Occipital lobe (tissue), 2 donors: ENCODE results near the gene ITGB1BP1. TPM values are rescaled to one million over a fixed set of nuclear protein-coding genes. Genes with fewer than 3 reads are reported as not detected.

Experiments
- DNase-seq: peaks from one replicate; lab custom pipeline; 2025; lab: John Stamatoyannopoulos, UW
- total RNA-seq: library from RNA; depleted of rRNA; stranded (reverse); fragments of >200 nt; gene quantifications from one replicate; pipeline ENCODE4 v1.2.3, GENCODE V29; 2014

The ITGB1BP1 gene
- total RNA-seq, 1 donor from 2014 or later: 60.7 TPM

GRCh38 chr2:9378433-9379390, 44.6 kb downstream of the ITGB1BP1 start:
- no peak for DNase-seq

GRCh38 chr2:9377461-9378097, 45.7 kb downstream of the ITGB1BP1 start:
- no peak for DNase-seq

- no peak for DNase-seq
Measured at GRCh38 chr2:9375857-9376428, 47.4 kb downstream of the ITGB1BP1 start.

DNA sequence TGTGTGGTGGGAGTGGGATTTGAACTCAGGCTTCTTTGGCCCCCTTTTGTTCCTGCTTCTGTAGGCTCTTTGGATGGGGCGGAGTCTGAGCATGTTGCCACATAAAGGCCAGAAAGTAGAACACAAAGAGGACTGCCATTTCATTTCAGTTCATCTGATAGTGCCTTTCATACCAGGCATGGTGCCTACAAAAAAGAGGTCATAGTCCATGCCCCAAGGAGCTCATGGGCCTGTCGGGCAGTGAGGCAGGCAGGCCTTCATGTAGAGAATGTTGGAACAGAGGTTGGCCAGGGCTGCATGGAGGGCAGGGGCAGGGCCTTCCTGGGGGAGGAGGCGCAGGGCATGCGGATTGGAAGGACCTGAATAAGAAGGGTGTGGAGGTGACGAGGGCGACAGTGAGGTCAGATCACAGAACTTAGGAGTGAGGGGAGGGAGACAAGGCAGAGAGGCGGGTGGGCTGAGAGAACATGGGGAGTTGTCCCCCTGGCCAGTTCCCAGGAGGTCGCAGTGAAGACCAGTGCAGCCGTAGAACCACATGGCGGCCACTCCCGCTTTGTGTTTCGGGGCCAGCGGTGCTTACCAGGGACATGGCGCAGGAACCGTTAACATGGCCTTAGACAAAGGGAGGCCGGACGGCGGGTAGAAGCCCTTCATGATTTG, 49.1 kb downstream of the ITGB1BP1 start:
- no peak for DNase-seq

- no peak for DNase-seq
Measured at GRCh38 chr2:9373476-9373875, 49.9 kb downstream of the ITGB1BP1 start.

DNA sequence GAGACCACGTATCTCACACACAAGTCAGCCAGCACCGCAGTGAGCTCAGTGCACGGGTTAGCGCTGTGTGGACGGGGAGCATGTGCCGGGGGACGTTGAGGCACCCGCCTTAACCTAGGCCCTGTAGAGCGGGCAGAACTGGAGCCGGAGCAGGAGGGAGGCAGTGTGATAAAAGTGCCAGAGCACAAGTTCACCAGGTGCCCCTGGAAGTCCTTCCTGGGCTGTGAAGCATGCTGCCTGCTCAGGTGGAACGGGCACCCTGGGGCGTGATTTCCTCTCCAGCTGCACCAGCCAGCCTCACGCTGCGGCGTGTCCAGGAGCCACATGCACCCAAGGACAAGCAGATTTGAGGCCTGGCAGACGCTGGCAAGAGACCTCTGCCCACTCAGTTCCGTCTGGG, 50.3 kb downstream of the ITGB1BP1 start:
- DNase-seq: no peak

DNA sequence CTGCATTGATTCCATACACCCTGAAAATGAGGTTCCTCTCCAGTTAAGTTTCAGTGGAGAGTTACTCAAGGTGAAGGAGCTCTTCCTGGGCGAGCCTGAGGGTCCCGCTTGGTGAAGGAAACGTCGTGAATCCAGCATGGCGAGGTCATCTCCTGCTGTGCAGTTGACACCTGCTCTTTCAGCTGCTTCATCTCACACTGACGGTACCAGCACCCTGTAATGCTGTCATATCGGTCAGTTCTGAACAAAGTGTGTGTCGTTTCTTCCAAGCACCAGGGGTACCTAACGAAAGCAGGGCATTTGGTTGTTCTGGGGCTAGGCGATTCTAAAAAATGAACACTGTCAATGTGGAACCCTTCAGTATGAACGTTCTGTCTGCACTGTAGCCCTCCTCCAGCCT, 52.6 kb downstream of the ITGB1BP1 start:
- no peak for DNase-seq

DNA sequence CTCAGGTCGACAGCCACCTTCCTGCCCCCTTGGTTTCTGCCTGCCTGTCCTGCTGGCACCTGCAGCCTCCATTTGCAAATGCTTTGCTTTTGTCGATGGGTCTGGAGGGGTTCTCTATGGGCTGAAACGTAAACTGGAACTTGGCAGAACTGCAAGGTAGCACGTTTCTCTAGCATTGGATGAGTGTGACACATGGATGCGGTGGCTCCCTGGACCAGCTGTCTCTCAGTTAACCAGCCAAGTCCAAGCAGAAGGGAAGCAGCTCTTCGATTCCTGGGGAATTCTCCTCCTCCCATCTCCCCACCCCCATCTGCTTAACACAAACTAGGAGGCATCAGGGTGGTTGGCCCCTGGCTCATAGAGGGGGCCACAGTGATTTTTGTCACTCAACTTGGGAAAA, 57.3 kb downstream of the ITGB1BP1 start:
- DNase-seq: no peak

GRCh38 chr2:9365498-9366019, 57.8 kb downstream of the ITGB1BP1 start:
- DNase-seq: no peak

- DNase-seq: no peak
Measured at GRCh38 chr2:9364791-9365497, 58.4 kb downstream of the ITGB1BP1 start.

- DNase-seq: no peak
Measured at GRCh38 chr2:9364373-9364772, 59.0 kb downstream of the ITGB1BP1 start.

GRCh38 chr2:9360701-9361100, 62.6 kb downstream of the ITGB1BP1 start:
- DNase-seq: no peak

DNA sequence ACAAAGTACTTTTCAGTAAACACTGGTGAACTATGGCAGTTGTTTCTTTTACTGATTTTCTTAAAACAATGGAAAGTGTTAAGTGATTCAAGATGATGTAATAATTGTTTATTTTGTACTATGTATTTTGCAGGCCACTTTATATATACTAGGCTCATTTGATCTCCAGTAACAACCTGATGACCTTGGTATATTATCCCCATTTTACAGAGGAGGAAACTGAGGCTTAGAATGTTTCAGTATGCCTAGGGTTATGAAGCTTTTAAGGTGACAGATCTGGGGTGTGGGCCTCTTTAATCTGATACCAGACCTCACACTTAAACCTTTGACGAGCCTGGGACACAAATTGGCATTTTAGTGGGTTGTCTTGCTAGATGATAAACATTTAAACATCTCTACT, 63.2 kb downstream of the ITGB1BP1 start:
- no peak for DNase-seq

- DNase-seq: no peak
Measured at GRCh38 chr2:9359463-9359862, 63.9 kb downstream of the ITGB1BP1 start.

GRCh38 chr2:9358846-9359245, 64.5 kb downstream of the ITGB1BP1 start:
- DNase-seq: no peak

- DNase-seq: no peak
Measured at GRCh38 chr2:9356261-9356660, 67.1 kb downstream of the ITGB1BP1 start.

GRCh38 chr2:9355716-9356115, 67.6 kb downstream of the ITGB1BP1 start:
- no peak for DNase-seq

DNA sequence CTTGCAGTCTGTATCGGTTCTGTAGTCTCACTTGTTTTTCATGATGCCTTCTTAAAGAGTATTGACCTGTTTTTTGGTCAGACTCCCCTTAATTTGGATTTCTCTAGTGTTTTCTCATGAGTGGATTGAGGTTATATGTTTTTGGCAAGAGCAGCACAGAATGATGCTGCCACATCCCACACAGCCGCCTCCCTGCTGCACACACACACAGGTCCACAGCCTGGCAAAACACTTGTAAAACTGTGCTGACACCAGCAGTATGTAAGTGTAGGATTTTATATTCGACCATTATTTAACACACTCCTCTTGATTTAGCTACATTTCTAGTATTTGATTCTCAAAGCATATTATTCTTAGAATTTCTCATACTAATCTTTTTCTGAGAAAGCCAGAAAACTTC, 68.1 kb downstream of the ITGB1BP1 start:
- no peak for DNase-seq

DNA sequence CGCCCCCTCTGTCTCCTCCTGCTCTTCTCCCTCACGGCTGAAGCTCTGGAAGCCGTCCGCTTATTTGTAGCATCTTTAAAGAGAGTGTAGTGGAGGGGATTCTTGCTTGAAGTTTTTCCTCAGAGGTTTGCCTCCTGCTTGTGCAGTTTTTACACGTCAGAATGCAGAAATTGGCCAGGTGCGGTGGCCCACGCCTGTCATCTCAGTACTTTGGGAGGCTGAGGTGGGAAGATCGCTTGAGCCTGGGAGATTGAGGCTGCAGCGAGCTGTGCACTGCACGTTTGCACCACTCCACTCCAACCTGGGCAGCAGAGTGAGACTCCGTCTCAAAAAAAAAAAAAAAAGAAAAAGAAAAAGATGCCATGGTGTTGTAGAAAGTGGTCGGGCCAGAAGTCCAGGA, 69.0 kb downstream of the ITGB1BP1 start:
- DNase-seq: no peak
